ENCODE results near the gene TMEM80. TPM values are rescaled to one million over a fixed set of nuclear protein-coding genes. Genes with fewer than 3 reads are reported as not detected.

TMEM80 gene
- total and polyA plus RNA-seq, 2 experiments from 2014 or later: 12.8 to 25.4 TPM

DNA sequence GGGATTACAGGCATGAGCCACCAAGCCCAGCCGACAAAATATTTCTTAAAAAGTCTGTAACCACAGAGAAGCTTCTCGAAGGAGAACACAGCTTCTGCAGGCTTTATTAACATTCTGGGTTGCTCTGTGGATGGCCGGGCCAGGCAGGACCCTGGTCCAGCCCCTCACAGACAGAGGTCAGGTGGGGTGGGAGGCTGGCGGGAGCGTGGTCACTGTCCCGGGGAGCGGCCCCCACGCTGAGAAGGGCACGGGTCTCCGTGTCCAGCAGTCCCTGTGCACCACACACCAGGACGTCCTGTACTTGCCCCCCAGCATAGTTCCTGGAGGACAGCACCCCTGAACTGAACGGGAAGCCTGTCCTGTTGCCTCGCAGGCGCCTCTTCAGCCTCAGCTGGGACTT lies 39.2 kb upstream of the TMEM80 start (continued):
- TF ChIP-seq, protein P1, sequence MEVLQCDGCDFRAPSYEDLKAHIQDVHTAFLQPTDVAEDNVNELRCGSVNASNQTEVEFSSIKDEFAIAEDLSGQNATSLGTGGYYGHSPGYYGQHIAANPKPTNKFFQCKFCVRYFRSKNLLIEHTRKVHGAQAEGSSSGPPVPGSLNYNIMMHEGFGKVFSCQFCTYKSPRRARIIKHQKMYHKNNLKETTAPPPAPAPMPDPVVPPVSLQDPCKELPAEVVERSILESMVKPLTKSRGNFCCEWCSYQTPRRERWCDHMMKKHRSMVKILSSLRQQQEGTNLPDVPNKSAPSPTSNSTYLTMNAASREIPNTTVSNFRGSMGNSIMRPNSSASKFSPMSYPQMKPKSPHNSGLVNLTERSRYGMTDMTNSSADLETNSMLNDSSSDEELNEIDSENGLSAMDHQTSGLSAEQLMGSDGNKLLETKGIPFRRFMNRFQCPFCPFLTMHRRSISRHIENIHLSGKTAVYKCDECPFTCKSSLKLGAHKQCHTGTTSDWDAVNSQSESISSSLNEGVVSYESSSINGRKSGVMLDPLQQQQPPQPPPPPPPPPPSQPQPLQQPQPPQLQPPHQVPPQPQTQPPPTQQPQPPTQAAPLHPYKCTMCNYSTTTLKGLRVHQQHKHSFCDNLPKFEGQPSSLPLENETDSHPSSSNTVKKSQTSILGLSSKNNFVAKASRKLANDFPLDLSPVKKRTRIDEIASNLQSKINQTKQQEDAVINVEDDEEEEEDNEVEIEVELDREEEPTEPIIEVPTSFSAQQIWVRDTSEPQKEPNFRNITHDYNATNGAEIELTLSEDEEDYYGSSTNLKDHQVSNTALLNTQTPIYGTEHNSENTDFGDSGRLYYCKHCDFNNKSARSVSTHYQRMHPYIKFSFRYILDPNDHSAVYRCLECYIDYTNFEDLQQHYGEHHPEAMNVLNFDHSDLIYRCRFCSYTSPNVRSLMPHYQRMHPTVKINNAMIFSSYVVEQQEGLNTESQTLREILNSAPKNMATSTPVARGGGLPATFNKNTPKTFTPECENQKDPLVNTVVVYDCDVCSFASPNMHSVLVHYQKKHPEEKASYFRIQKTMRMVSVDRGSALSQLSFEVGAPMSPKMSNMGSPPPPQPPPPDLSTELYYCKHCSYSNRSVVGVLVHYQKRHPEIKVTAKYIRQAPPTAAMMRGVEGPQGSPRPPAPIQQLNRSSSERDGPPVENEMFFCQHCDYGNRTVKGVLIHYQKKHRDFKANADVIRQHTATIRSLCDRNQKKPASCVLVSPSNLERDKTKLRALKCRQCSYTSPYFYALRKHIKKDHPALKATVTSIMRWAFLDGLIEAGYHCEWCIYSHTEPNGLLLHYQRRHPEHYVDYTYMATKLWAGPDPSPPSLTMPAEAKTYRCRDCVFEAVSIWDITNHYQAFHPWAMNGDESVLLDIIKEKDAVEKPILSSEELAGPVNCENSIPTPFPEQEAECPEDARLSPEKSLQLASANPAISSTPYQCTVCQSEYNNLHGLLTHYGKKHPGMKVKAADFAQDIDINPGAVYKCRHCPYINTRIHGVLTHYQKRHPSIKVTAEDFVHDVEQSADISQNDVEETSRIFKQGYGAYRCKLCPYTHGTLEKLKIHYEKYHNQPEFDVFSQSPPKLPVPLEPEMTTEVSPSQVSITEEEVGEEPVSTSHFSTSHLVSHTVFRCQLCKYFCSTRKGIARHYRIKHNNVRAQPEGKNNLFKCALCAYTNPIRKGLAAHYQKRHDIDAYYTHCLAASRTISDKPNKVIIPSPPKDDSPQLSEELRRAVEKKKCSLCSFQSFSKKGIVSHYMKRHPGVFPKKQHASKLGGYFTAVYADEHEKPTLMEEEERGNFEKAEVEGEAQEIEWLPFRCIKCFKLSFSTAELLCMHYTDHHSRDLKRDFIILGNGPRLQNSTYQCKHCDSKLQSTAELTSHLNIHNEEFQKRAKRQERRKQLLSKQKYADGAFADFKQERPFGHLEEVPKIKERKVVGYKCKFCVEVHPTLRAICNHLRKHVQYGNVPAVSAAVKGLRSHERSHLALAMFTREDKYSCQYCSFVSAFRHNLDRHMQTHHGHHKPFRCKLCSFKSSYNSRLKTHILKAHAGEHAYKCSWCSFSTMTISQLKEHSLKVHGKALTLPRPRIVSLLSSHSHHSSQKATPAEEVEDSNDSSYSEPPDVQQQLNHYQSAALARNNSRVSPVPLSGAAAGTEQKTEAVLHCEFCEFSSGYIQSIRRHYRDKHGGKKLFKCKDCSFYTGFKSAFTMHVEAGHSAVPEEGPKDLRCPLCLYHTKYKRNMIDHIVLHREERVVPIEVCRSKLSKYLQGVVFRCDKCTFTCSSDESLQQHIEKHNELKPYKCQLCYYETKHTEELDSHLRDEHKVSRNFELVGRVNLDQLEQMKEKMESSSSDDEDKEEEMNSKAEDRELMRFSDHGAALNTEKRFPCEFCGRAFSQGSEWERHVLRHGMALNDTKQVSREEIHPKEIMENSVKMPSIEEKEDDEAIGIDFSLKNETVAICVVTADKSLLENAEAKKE (CRISPR knock-in tag; IDR thresholded peaks at IDR 0.05): no peak
- TF ChIP-seq, protein P2, sequence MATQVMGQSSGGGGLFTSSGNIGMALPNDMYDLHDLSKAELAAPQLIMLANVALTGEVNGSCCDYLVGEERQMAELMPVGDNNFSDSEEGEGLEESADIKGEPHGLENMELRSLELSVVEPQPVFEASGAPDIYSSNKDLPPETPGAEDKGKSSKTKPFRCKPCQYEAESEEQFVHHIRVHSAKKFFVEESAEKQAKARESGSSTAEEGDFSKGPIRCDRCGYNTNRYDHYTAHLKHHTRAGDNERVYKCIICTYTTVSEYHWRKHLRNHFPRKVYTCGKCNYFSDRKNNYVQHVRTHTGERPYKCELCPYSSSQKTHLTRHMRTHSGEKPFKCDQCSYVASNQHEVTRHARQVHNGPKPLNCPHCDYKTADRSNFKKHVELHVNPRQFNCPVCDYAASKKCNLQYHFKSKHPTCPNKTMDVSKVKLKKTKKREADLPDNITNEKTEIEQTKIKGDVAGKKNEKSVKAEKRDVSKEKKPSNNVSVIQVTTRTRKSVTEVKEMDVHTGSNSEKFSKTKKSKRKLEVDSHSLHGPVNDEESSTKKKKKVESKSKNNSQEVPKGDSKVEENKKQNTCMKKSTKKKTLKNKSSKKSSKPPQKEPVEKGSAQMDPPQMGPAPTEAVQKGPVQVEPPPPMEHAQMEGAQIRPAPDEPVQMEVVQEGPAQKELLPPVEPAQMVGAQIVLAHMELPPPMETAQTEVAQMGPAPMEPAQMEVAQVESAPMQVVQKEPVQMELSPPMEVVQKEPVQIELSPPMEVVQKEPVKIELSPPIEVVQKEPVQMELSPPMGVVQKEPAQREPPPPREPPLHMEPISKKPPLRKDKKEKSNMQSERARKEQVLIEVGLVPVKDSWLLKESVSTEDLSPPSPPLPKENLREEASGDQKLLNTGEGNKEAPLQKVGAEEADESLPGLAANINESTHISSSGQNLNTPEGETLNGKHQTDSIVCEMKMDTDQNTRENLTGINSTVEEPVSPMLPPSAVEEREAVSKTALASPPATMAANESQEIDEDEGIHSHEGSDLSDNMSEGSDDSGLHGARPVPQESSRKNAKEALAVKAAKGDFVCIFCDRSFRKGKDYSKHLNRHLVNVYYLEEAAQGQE (IDR thresholded peaks at IDR 0.05; ENCODE audit: unreplicated experiment): no peak
- no peak for TF ChIP-seq CREB1 (CRISPR knock-in tag; IDR thresholded peaks at IDR 0.05; ENCODE audit: low read depth)

GRCh38 chr11:656866-657265 lies 38.8 kb upstream of the TMEM80 start:
- Histone ChIP-seq H3K9me2 (ENCODE audit: insufficient read depth) (no peaks in the 10 kb centered on the region), H3K27ac (ENCODE audit: low read depth) (no peak overlapping the region), H4K20me1 (replicated peaks; ENCODE audit: insufficient read depth) (peaks cover 8% of the 10 kb centered on the region; the same call in 1 of the 2 replicates), H3K4me3 (no peak overlapping the region), H3K27me3 (ENCODE audit: insufficient read depth) (no peaks in the 10 kb centered on the region), H3K79me2 (replicated peaks; ENCODE audit: insufficient read depth) (peaks cover 3% of the 10 kb centered on the region; the same call in 1 of the 2 replicates), H3K4me1 (ENCODE audit: insufficient read depth) (no peaks in the 10 kb centered on the region), H3K36me3 (ENCODE audit: insufficient read depth) (peaks cover 12% of the 10 kb centered on the region), H2AFZ (no peak overlapping the region), H3K4me2 (no peak overlapping the region), H3F3A (replicated peaks; ENCODE audit: low read depth) (peaks cover 10% of the 10 kb centered on the region; the same call in 1 of the 2 replicates)
- Mint-ChIP-seq H3K36me3 (ENCODE audit: low read depth) (peaks cover 23% of the 10 kb centered on the region), H3K27me3 (ENCODE audit: insufficient read depth, low read depth, poor library complexity) (peaks cover 12% of the 10 kb centered on the region), H3K4me3 (no peak overlapping the region), H3K27ac (no peak overlapping the region), H3K4me1 (no peaks in the 10 kb centered on the region), H3K9me3 (no peaks in the 10 kb centered on the region)
- ATAC-seq: no peak
- no peak for DNase-seq (ENCODE audit: low spot score)
- TF ChIP-seq, protein P1 (CRISPR knock-in tag; IDR thresholded peaks at IDR 0.05): no peak
- TF ChIP-seq STAT1 (IDR thresholded peaks at IDR 0.05; ENCODE audit: unreplicated experiment) (no peak), EZH2phosphoT487 (IDR thresholded peaks at IDR 0.05; ENCODE audit: unreplicated experiment) (no peak), JUNB (IDR thresholded peaks at IDR 0.05; ENCODE audit: unreplicated experiment) (no peak)
